CD8-positive, alpha-beta memory T cell (primary cell): ENCODE data around the gene RAET1L. TPM values are rescaled to one million over a fixed set of nuclear protein-coding genes. Genes with fewer than 3 reads are reported as not detected.
"Not testable (repeated sequence)": the region's sequence is repeated elsewhere in the genome, so short reads cannot be mapped to it uniquely, and the experiment has no call there.

Source experiments
- CTCF ChIA-PET: fragments of 350-600 bp; sonication (Branson Sonifier 250); formaldehyde crosslinking; loops from one replicate; lab custom pipeline; 2021; ENCODE audit warnings: antibody characterized with exemption; lab: Charles Lee
- POLR2A ChIA-PET: fragments of 350-600 bp; sonication (Branson Sonifier 250); formaldehyde crosslinking; loops from one replicate; lab custom pipeline; 2021; ENCODE audit warnings: antibody characterized with exemption; lab: Charles Lee
- DNase-seq, 5 donors: peaks; one replicate each; pipeline versions ENCODE4 v3.0.0 to v3.0.0-alpha.2; 2020 to 2022; ENCODE audit warnings: mixed read lengths in 1 of 5
- H3K27ac ChIP-seq: one replicate; pipeline ENCODE4 v1.7.0; 2013; ENCODE audit warnings: low read depth, mild to moderate bottlenecking, low read length, moderate library complexity
- H3K27me3 ChIP-seq: 2 replicates; pipeline ENCODE4 v1.7.0; 2013; ENCODE audit warnings: low read length, mild to moderate bottlenecking; ENCODE audit not compliant: insufficient read depth, poor library complexity, severe bottlenecking
- H3K36me3 ChIP-seq: 2 replicates; pipeline ENCODE4 v1.7.0; 2013; ENCODE audit warnings: mild to moderate bottlenecking, low read length, moderate library complexity; ENCODE audit not compliant: insufficient read depth
- H3K4me1 ChIP-seq: 2 replicates; pipeline ENCODE4 v1.7.0; 2013; ENCODE audit warnings: mild to moderate bottlenecking, low read length, moderate library complexity; ENCODE audit not compliant: insufficient read depth
- H3K4me3 ChIP-seq: 2 replicates; pipeline ENCODE4 v1.7.0; 2013; ENCODE audit warnings: mild to moderate bottlenecking, low read length
- H3K9me3 ChIP-seq: 2 replicates; pipeline ENCODE4 v1.7.0; 2013; ENCODE audit warnings: mild to moderate bottlenecking, low read length
- H3K27ac Mint-ChIP-seq, 8 donors: one replicate each; pipeline ENCODE4 v1.8.0; 2020 to 2021; ENCODE audit warnings: mixed read lengths in 8 of 8, mild to moderate bottlenecking in 6 of 8, inconsistent platforms in 3 of 8, moderate library complexity in 3 of 8
- H3K27me3 Mint-ChIP-seq, 2 donors: one replicate each; pipeline ENCODE4 v1.8.0; 2020 to 2021; ENCODE audit warnings: mixed read lengths in 2 of 2, mild to moderate bottlenecking in 1 of 2, moderate library complexity in 1 of 2
- H3K36me3 Mint-ChIP-seq, 3 donors: one replicate each; pipeline ENCODE4 v1.8.0; 2020 to 2021; ENCODE audit warnings: mixed read lengths in 3 of 3, inconsistent platforms in 1 of 3, mild to moderate bottlenecking in 1 of 3
- H3K4me1 Mint-ChIP-seq, 3 donors: one replicate each; pipeline ENCODE4 v1.8.0; 2020 to 2021; ENCODE audit warnings: mixed read lengths in 3 of 3, inconsistent platforms in 1 of 3, mild to moderate bottlenecking in 1 of 3
- H3K4me3 Mint-ChIP-seq, 7 donors: one replicate each; pipeline ENCODE4 v1.8.0; 2020 to 2021; ENCODE audit warnings: mixed read lengths in 7 of 7, mild to moderate bottlenecking in 6 of 7, moderate library complexity in 4 of 7, inconsistent platforms in 2 of 7
- H3K9me3 Mint-ChIP-seq, 5 donors: one replicate each; pipeline ENCODE4 v1.8.0; 2020 to 2022; ENCODE audit warnings: mixed read lengths in 5 of 5, mild to moderate bottlenecking in 3 of 5, moderate library complexity in 2 of 5, inconsistent platforms in 1 of 5
- polyA plus RNA-seq: library from polyadenylated mRNA; unstranded; fragments of 300-500 nt; fragmentation: Illumina TruSeq; gene quantifications from one replicate; pipeline ENCODE4 v1.2.3, GENCODE V29; 2021
- total RNA-seq, 2 experiments: library from RNA; stranded (reverse); gene quantifications; one replicate each; pipeline ENCODE4 v1.2.3, GENCODE V29; 2021

Gene RAET1L
- total and polyA plus RNA-seq, 3 experiments from 2014 or later: not detected

DNA sequence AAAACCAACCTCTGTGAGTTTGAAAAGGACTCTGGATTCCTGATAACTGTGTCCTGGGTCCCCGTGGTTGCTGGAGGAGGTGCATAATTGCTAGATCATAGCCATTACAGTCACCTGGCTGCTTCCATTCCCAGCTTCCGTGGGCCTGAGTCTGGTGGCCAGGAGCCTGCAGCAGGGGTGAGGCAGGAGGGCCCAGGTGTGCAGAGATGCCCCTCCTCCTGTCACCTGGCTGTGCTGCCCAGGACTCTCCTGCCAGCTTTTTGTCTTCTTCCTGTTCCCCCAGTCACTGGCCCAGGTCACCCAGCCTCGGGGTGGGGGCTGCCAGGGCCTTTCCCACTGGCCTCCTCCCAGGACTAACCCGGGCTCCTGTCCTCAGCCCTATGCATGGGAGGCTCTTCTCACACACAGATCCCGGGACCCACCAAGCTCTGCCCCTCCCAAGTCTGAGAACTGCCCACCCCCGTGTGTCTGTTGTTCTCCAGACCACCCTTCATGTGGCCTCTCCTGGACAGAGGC, 30.0 kb downstream of the RAET1L start:
- Histone ChIP-seq H3K4me3 (no peak overlapping the region), H3K9me3 (no peaks in the 10 kb centered on the region), H3K27ac (no peak overlapping the region), H3K4me1 (peaks cover 17% of the 10 kb centered on the region), H3K36me3 (no peaks in the 10 kb centered on the region), H3K27me3 (peaks cover 28% of the 10 kb centered on the region)
- ChIA-PET POLR2A (no interaction called here), CTCF (no interaction called here)
- H3K4me3 Mint-ChIP-seq: no peak overlapping the region
- H3K27me3 Mint-ChIP-seq: peaks cover 42 to 70% of the 10 kb centered on the region in 2 donors
- H3K9me3 Mint-ChIP-seq: no peaks in the 10 kb centered on the region
- peaks cover 14 to 16% (median 14%) of the 10 kb centered on the region in 3 donors for H3K4me1 Mint-ChIP-seq
- no peak overlapping the region for H3K27ac Mint-ChIP-seq
- peaks cover 0 to 3% (median 1%) of the 10 kb centered on the region in 3 donors for H3K36me3 Mint-ChIP-seq
- DNase-seq: no peak

DNA sequence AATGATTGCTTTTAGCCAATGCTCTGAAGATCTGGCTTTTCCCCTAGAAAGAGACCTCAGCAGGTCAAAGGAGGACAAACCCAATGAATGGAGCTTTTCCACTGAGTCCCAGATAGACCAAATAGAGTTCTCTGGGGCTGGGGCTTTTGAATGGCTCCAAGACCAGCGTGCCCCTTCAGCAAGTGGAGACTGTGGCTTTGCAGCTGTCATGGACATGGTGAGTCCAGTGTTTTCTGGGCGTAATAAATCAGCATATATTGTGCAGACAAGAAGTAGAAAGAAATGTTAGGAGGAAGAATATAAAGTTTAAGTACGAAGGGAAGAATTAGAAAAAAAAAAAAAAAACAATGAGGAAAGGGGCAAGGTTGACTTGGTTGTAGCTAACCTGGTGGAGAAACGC, 33.5 kb downstream of the RAET1L start:
- Histone ChIP-seq H3K9me3 (no peaks in the 10 kb centered on the region), H3K4me1 (peaks cover 34% of the 10 kb centered on the region), H3K36me3 (no peaks in the 10 kb centered on the region), H3K27me3 (peaks cover 59% of the 10 kb centered on the region), H3K27ac (no peak overlapping the region), H3K4me3 (no peak overlapping the region)
- POLR2A ChIA-PET: no interaction called here
- Mint-ChIP-seq H3K36me3 (peaks cover 0 to 3% (median 0%) of the 10 kb centered on the region in 3 donors), H3K9me3 (peaks cover 7 to 21% (median 18%) of the 10 kb centered on the region in 5 donors), H3K4me3 (peak overlapping the region in 6 of 7 donors; percentile 41 to 85 (median 76)), H3K27ac (no peak overlapping the region), H3K4me1 (peaks cover 27 to 31% (median 28%) of the 10 kb centered on the region in 3 donors), H3K27me3 (peaks cover 69 to 87% of the 10 kb centered on the region in 2 donors)
- CTCF ChIA-PET: no interaction called here
- no peak for DNase-seq

DNA sequence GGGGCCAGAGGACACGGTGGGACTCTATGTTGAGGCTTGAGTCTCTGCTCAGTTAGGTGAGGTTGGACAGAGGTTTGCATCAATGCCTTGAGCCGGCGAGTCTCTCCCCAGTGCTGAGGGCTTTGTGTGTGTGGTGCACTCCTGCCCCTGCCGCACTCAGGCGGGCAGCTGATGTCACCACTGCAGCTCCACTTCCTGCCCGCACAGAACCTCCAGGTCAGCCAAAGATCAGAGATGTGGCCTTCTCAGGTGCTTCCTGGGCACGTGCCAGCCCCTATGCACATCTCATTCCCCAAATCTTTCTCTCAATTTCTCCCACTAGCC, 33.9 kb downstream of the RAET1L start:
- H3K4me3 ChIP-seq: peak overlapping the region; percentile 49
- POLR2A ChIA-PET, H3K27ac ChIP-seq, DNase-seq, H3K9me3 ChIP-seq, H3K36me3 Mint-ChIP-seq, H3K36me3 ChIP-seq: not testable (repeated sequence)
- H3K4me3 Mint-ChIP-seq: peak overlapping the region; percentile 30 to 85 (median 79)
- H3K27me3 ChIP-seq: peaks cover 62% of the 10 kb centered on the region
- peaks cover 72 to 88% of the 10 kb centered on the region in 2 donors for H3K27me3 Mint-ChIP-seq
- H3K27ac Mint-ChIP-seq: peak overlapping the region in 1 of 8 donors; percentile 6
- CTCF ChIA-PET: interaction anchor here (1.0 to 2.0 kb wide), 2 partner anchors 16 to 26 kb away, joined by 5 to 7 read pairs; no protein-coding TSS in a partner anchor
- peaks cover 27 to 31% (median 28%) of the 10 kb centered on the region in 3 donors for H3K4me1 Mint-ChIP-seq
- H3K4me1 ChIP-seq: peaks cover 34% of the 10 kb centered on the region
- peaks cover 7 to 21% (median 18%) of the 10 kb centered on the region in 5 donors for H3K9me3 Mint-ChIP-seq

DNA sequence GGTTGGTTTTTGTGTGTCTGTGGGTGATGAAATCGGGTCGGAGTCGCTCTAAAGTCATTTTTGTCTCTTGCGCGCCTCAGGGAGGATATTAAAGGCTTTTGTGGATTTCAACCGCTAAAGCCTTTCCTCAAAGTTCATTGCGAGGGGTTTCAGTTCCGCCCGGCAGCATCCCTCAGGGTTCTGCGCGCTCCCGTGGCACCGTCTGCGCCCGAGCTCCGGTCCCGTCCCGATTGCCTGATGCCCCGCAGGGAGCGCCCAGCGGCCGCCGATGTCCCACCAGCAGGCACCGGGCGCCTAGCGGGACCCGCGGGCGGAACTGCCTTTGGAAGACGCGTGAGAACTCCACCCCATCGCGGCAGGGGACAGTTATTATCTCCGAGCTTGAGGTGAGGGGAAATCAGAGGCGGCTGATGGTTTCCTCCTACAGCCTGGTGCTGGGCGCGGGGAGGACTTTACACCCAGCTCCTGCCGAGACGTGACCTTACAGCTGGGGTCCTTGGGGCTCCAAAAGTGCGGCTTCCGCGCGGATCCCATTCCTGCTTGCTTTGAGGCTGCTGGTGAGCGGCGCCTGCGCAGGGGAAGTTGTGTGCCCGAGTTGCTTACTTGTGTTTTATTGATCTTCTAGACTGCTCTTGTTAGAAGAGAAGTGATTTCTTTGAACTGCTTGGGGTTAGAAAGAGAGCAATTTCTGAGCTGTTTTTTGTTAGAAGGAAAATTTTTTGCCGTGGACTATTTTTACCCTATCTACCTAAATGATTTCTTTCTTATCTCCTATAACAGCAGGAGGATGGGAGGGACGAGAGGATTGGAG, 34.5 kb downstream of the RAET1L start:
- peaks cover 7 to 21% (median 18%) of the 10 kb centered on the region in 5 donors for H3K9me3 Mint-ChIP-seq
- Histone ChIP-seq H3K27ac (no peak overlapping the region), H3K36me3 (no peaks in the 10 kb centered on the region), H3K9me3 (no peaks in the 10 kb centered on the region), H3K4me1 (peaks cover 34% of the 10 kb centered on the region), H3K4me3 (peak overlapping the region; percentile 49), H3K27me3 (peaks cover 62% of the 10 kb centered on the region)
- peak overlapping the region; percentile 36 to 91 (median 79) for H3K4me3 Mint-ChIP-seq
- peak in 4 of 5 donors; percentile 21 to 35 (median 28) for DNase-seq
- peak overlapping the region in 2 of 8 donors; percentile 2 to 20 for H3K27ac Mint-ChIP-seq
- ChIA-PET POLR2A (no interaction called here), CTCF (interaction anchor here (1.0 to 2.0 kb wide), 2 partner anchors 16 to 26 kb away, joined by 5 to 7 read pairs; no protein-coding TSS in a partner anchor)
- peaks cover 78 to 88% of the 10 kb centered on the region in 2 donors for H3K27me3 Mint-ChIP-seq
- H3K4me1 Mint-ChIP-seq: peaks cover 27 to 31% (median 28%) of the 10 kb centered on the region in 3 donors
- peaks cover 0 to 3% (median 0%) of the 10 kb centered on the region in 3 donors for H3K36me3 Mint-ChIP-seq

DNA sequence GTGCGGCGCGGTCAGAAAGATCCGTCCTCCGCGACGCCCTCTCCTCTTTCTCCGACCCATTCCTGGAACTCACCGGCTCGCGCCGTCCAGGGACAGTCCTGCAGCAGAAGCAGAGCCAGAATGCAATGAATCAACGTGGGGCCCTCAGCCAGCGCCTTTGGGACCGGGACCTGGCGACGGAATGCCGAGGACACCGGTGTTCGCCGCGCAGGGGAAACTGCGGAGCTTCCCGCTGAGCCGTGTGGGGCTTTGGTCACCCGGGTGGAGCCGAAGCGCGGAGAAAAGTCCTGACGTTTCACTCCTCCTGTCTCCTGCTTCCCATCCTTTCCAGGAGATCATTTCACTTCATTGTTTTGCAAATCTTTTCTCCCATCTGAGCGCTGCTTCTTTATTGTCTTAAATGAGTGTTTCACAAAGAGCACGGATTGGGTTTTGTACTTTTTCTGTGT, 35.1 kb downstream of the RAET1L start:
- no peak overlapping the region for H3K27ac ChIP-seq
- Mint-ChIP-seq H3K4me3 (peak overlapping the region; percentile 36 to 91 (median 79)), H3K27me3 (peaks cover 80 to 90% of the 10 kb centered on the region in 2 donors), H3K36me3 (peaks cover 0 to 3% (median 0%) of the 10 kb centered on the region in 3 donors), H3K4me1 (peaks cover 27 to 31% (median 28%) of the 10 kb centered on the region in 3 donors), H3K9me3 (peaks cover 7 to 21% (median 18%) of the 10 kb centered on the region in 5 donors), H3K27ac (peak overlapping the region in 3 of 8 donors; percentile 2 to 40 (median 6))
- peaks cover 34% of the 10 kb centered on the region for H3K4me1 ChIP-seq
- H3K4me3 ChIP-seq: peak overlapping the region; percentile 49
- DNase-seq: no peak
- ChIA-PET POLR2A (interaction anchor here (0.6 kb wide), 1 partner anchor 1399 kb away, joined by 7 read pairs; no protein-coding TSS in a partner anchor), CTCF (interaction anchor here (1.0 to 2.0 kb wide), 2 partner anchors 17 to 27 kb away, joined by 5 to 7 read pairs; no protein-coding TSS in a partner anchor)
- no peaks in the 10 kb centered on the region for H3K36me3 ChIP-seq
- H3K27me3 ChIP-seq: peaks cover 65% of the 10 kb centered on the region
- H3K9me3 ChIP-seq: no peaks in the 10 kb centered on the region

DNA sequence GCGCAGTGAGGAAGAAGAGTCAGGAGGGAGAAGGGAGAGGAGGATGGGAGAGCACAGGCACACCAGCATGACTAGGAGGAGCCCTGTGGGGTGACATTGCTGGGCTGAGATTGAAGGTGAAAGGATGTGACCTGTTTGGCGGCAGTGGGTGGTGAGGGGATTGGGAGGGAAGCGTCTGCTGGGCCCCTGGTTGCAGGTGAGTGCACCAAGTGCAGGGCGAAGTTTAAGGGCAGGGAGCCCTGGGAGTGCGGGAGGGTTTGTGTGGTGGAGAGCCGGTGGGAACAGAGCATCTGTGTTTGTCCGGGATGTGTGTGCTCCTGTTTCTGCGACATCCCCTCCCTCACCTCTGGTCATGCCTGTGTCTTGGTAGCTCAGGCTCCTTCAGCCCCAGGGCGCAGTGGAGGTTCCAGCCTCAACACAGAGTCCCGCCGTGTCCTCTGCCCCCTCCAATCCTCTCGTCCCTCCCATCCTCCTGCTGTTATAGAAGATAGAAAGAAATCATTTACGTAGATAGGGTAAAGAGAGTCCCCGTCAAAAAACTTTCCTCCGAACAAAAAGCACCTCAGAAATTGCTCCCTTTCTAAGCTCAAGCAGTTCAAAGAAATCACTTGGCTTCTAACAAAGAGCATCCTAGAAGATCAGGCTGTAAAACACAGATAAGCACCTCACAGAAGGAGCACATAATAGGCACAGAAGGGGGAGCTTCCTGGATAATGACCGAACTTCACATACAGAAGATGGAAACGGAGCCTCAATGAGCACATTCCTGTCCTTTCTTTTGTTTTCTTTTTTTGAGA, 36.6 kb downstream of the RAET1L start:
- no peak overlapping the region for H3K4me3 ChIP-seq
- Mint-ChIP-seq H3K27me3 (peaks cover 86 to 89% of the 10 kb centered on the region in 2 donors), H3K36me3 (peaks cover 0 to 3% (median 0%) of the 10 kb centered on the region in 3 donors), H3K4me3 (peak overlapping the region in 4 of 7 donors; percentile 8 to 85 (median 52)), H3K4me1 (peaks cover 27 to 31% (median 28%) of the 10 kb centered on the region in 3 donors), H3K27ac (no peak overlapping the region), H3K9me3 (peaks cover 7 to 21% (median 18%) of the 10 kb centered on the region in 5 donors)
- no peak for DNase-seq
- H3K27me3 ChIP-seq: peaks cover 75% of the 10 kb centered on the region
- no peak overlapping the region for H3K27ac ChIP-seq
- no peaks in the 10 kb centered on the region for H3K9me3 ChIP-seq
- H3K36me3 ChIP-seq: no peaks in the 10 kb centered on the region
- POLR2A ChIA-PET: no interaction called here
- CTCF ChIA-PET: no interaction called here
- H3K4me1 ChIP-seq: peaks cover 34% of the 10 kb centered on the region

DNA sequence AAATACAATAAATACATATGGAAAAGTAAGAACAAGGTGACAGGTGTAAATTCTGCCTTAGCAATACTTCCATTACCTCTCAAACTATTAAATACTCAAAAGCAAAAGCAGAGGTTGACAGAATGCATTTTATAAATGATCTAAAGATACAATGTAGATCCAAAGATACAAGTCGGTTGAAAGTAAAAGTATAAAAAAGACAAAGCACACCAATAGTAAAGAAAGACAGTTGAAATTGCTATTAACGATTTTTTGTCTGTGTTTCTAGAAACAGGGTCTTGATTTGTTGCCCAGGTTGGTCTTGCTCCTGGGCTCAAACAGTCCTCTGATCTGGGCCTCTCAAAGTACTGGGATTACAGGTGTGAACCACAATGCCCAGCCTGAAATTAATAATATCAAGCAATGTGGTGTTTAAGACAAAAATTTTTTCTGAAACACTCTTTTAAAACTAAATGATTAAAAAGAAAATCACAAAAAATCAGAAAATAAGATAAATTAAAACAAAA, 37.7 kb downstream of the RAET1L start:
- Histone ChIP-seq H3K27me3 (peaks cover 82% of the 10 kb centered on the region), H3K9me3 (no peaks in the 10 kb centered on the region), H3K4me1 (peaks cover 34% of the 10 kb centered on the region), H3K36me3 (no peaks in the 10 kb centered on the region), H3K4me3 (no peak overlapping the region), H3K27ac (no peak overlapping the region)
- H3K9me3 Mint-ChIP-seq: peaks cover 7 to 21% (median 18%) of the 10 kb centered on the region in 5 donors
- no peak overlapping the region for H3K27ac Mint-ChIP-seq
- no peak overlapping the region for H3K4me3 Mint-ChIP-seq
- H3K4me1 Mint-ChIP-seq: peaks cover 27 to 31% (median 28%) of the 10 kb centered on the region in 3 donors
- ChIA-PET POLR2A (no interaction called here), CTCF (no interaction called here)
- peaks cover 85 to 86% of the 10 kb centered on the region in 2 donors for H3K27me3 Mint-ChIP-seq
- no peak for DNase-seq
- H3K36me3 Mint-ChIP-seq: peaks cover 0 to 3% (median 0%) of the 10 kb centered on the region in 3 donors
